PFSK-1 (cell line): Measurements from ENCODE around the gene SPEF2.

ENCODE experiments used
- FOXP2 ChIP-seq: optimal IDR thresholded peaks from 2 replicates; pipeline ENCODE3; 2011; ENCODE audit warnings: borderline replicate concordance, control low read depth, inconsistent platforms; ENCODE audit not compliant: insufficient read depth; ENCODE audit errors: extremely low read length, extremely low read depth
- POLR2AphosphoS5 ChIP-seq: IDR thresholded peaks from 2 replicates; pipeline ENCODE4 v1.6.1; 2012; ENCODE audit warnings: low read depth, mild to moderate bottlenecking, control low read depth, low read length, moderate library complexity
- TAF1 ChIP-seq: IDR thresholded peaks from 2 replicates; pipeline ENCODE4 v1.6.1; 2012; ENCODE audit warnings: low read length, control low read depth, borderline replicate concordance; ENCODE audit not compliant: insufficient read depth
- TF ChIP-seq, protein P1 (sequence below), 2 experiments: IDR thresholded peaks; 2 replicates each; pipeline versions ENCODE4 v1.6.1 to v1.8.0; 2011 to 2012; ENCODE audit warnings: low read depth in 2 of 2, low read length in 2 of 2, control low read depth in 1 of 2, inconsistent platforms in 1 of 2, mild to moderate bottlenecking in 1 of 2, moderate library complexity in 1 of 2; ENCODE audit not compliant: insufficient read depth in 1 of 2

DNA sequence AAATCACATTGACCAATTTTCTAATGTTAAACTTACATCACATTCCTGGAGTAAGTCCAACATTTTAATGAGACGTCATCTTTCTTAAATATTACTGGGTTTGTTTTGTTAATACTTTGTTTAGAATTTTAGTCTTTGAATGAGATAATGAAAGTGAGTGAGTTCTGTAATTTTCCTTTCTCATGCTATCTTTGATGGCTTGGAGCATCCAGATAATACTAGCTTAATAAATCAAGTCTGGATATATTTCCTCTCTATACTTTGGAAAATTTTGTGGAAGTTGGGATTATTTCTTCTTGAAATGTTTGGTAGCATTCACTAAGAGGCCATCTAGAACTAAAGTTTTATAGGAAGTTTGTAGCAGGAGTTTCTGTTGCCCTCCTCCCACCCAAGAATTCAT is 148.3 kb downstream of the SPEF2 start:
- TF ChIP-seq, protein P1, sequence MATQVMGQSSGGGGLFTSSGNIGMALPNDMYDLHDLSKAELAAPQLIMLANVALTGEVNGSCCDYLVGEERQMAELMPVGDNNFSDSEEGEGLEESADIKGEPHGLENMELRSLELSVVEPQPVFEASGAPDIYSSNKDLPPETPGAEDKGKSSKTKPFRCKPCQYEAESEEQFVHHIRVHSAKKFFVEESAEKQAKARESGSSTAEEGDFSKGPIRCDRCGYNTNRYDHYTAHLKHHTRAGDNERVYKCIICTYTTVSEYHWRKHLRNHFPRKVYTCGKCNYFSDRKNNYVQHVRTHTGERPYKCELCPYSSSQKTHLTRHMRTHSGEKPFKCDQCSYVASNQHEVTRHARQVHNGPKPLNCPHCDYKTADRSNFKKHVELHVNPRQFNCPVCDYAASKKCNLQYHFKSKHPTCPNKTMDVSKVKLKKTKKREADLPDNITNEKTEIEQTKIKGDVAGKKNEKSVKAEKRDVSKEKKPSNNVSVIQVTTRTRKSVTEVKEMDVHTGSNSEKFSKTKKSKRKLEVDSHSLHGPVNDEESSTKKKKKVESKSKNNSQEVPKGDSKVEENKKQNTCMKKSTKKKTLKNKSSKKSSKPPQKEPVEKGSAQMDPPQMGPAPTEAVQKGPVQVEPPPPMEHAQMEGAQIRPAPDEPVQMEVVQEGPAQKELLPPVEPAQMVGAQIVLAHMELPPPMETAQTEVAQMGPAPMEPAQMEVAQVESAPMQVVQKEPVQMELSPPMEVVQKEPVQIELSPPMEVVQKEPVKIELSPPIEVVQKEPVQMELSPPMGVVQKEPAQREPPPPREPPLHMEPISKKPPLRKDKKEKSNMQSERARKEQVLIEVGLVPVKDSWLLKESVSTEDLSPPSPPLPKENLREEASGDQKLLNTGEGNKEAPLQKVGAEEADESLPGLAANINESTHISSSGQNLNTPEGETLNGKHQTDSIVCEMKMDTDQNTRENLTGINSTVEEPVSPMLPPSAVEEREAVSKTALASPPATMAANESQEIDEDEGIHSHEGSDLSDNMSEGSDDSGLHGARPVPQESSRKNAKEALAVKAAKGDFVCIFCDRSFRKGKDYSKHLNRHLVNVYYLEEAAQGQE (IDR thresholded peaks at IDR 0.05; ENCODE audit: insufficient read depth in 1 of 2, low read depth in 2 of 2, low read length in 2 of 2): no peak
- TF ChIP-seq POLR2AphosphoS5 (no peak), FOXP2 (no peak), TAF1 (no peak)
